H1 (cell line): ENCODE measurements around the gene PDZRN3. TPM values are rescaled to one million over a fixed set of nuclear protein-coding genes. Genes with fewer than 3 reads are reported as not detected.

ENCODE experiments used
- CTCF ChIA-PET: fragments of 300-600 bp; sonication (Branson Sonifier 250); formaldehyde crosslinking; loops from one replicate; lab custom pipeline; 2021; ENCODE audit not compliant: partially characterized antibody; lab: Charles Lee
- POLR2A ChIA-PET: fragments of 300-600 bp; sonication (Branson Sonifier 250); formaldehyde crosslinking; loops from one replicate; lab custom pipeline; 2021; ENCODE audit warnings: inconsistent platforms; ENCODE audit not compliant: partially characterized antibody; lab: Charles Lee
- DNase-seq, 2 experiments: peaks; one replicate each; pipeline versions ENCODE4 v3.0.0 to v3.0.0-alpha.2; 2010 to 2022; ENCODE audit warnings: low spot score in 2 of 2, low read depth in 1 of 2, mixed read lengths in 1 of 2
- FAIRE-seq: peaks from 2 replicates; lab custom pipeline; 2011; peaks lifted over from hg19 to GRCh38; lab: Jason Lieb, UNC
- H2AFZ ChIP-seq: 2 replicates; pipeline ENCODE4 v1.8.1; 2012; ENCODE audit warnings: low read length, inconsistent platforms
- H2AK5ac ChIP-seq: 2 replicates; pipeline ENCODE4 v1.6.1; 2013; ENCODE audit warnings: low read depth, low read length
- H2BK120ac ChIP-seq: replicated peaks from 2 replicates; pipeline ENCODE3; 2013; ENCODE audit warnings: low read depth, low read length, inconsistent platforms
- H2BK12ac ChIP-seq: 2 replicates; pipeline ENCODE4 v1.6.1; 2013; ENCODE audit warnings: low read depth, low read length
- H2BK15ac ChIP-seq: 2 replicates; pipeline ENCODE4 v1.6.1; 2013; ENCODE audit warnings: low read length
- H2BK20ac ChIP-seq: 2 replicates; pipeline ENCODE4 v1.6.1; 2013; ENCODE audit warnings: low read length
- H2BK5ac ChIP-seq: 2 replicates; pipeline ENCODE4 v1.6.1; 2013; ENCODE audit warnings: low read depth, low read length
- H3K14ac ChIP-seq: 2 replicates; pipeline ENCODE4 v1.6.1; 2013; ENCODE audit warnings: inconsistent platforms; ENCODE audit not compliant: insufficient read length
- H3K18ac ChIP-seq: 2 replicates; pipeline ENCODE4 v1.6.1; 2013; ENCODE audit warnings: low read length; ENCODE audit errors: extremely low read depth
- H3K23ac ChIP-seq: 2 replicates; pipeline ENCODE4 v1.6.1; 2013; ENCODE audit warnings: inconsistent platforms; ENCODE audit not compliant: insufficient read length
- H3K23me2 ChIP-seq: 2 replicates; pipeline ENCODE4 v1.6.1; 2013; ENCODE audit warnings: low read depth, low read length
- H3K27ac ChIP-seq: 2 replicates; pipeline ENCODE4 v1.6.1; 2011; ENCODE audit warnings: low read depth, low read length, inconsistent platforms
- H3K27me3 ChIP-seq, 4 experiments: replicated peaks in 1 of 4; 1 replicate in 1 of 4; 2 replicates in 3 of 4; pipeline versions ENCODE4 v1.6.1 to v1.8.1; 2011 to 2013; ENCODE audit warnings: low read length in 3 of 4, mild to moderate bottlenecking in 3 of 4, inconsistent platforms in 2 of 4, mixed read lengths in 2 of 4, moderate library complexity in 1 of 4; ENCODE audit not compliant: control insufficient read depth in 3 of 4, insufficient read depth in 3 of 4; ENCODE audit errors: extremely low read depth in 1 of 4
- H3K36me3 ChIP-seq, 4 experiments: 2 replicates each; pipeline versions ENCODE4 v1.6.1 to v1.8.1; 2011 to 2013; ENCODE audit warnings: mild to moderate bottlenecking in 4 of 4, low read length in 3 of 4, moderate library complexity in 2 of 4, control low read depth in 1 of 4, inconsistent platforms in 1 of 4; ENCODE audit not compliant: insufficient read depth in 4 of 4, control insufficient read depth in 2 of 4
- H3K4ac ChIP-seq: replicated peaks from 2 replicates; pipeline ENCODE3; 2013; ENCODE audit warnings: low read length, low read depth, mixed read lengths, inconsistent platforms; ENCODE audit not compliant: insufficient read length
- H3K4me1 ChIP-seq, 4 experiments: replicated peaks in 1 of 4; 1 replicate in 1 of 4; 2 replicates in 3 of 4; pipeline versions ENCODE4 v1.6.1 to v1.8.1; 2011 to 2013; ENCODE audit warnings: low read length in 3 of 4, inconsistent platforms in 2 of 4, mixed read lengths in 1 of 4; ENCODE audit not compliant: insufficient read depth in 4 of 4, control insufficient read depth in 3 of 4
- H3K4me2 ChIP-seq, 2 experiments: 2 replicates each; pipeline versions ENCODE4 v1.6.1 to v1.8.1; 2011 to 2013; ENCODE audit warnings: low read depth in 2 of 2, low read length in 2 of 2, control low read depth in 1 of 2, inconsistent platforms in 1 of 2, mild to moderate bottlenecking in 1 of 2; ENCODE audit not compliant: insufficient read depth in 1 of 2
- H3K4me3 ChIP-seq, 4 experiments: fragments of 200-600, 300-600 bp in 1 of 4; sonication (generic), shearing (Covaris generic), sonication (Bioruptor Twin) in 1 of 4; 2 replicates each; pipeline versions ENCODE4 v1.5.1 to v1.8.1; 2011 to 2016; ENCODE audit warnings: low read length in 4 of 4, low read depth in 3 of 4, control low read depth in 2 of 4, inconsistent platforms in 2 of 4, mild to moderate bottlenecking in 2 of 4, mixed read lengths in 1 of 4, moderate library complexity in 1 of 4; ENCODE audit not compliant: insufficient read depth in 2 of 4; ENCODE audit errors: extremely low read depth in 1 of 4
- H3K56ac ChIP-seq: replicated peaks from 2 replicates; pipeline ENCODE3; 2013; ENCODE audit warnings: low read depth, mild to moderate bottlenecking, mixed read lengths, low read length, inconsistent platforms; ENCODE audit not compliant: insufficient read length
- H3K79me1 ChIP-seq: 2 replicates; pipeline ENCODE4 v1.6.1; 2013; ENCODE audit warnings: low read depth, low read length, control low read depth
- H3K79me2 ChIP-seq, 2 experiments: 2 replicates each; pipeline versions ENCODE4 v1.6.1 to v1.8.1; 2012 to 2013; ENCODE audit warnings: low read length in 2 of 2, mild to moderate bottlenecking in 2 of 2, inconsistent platforms in 1 of 2; ENCODE audit not compliant: insufficient read depth in 2 of 2, control insufficient read depth in 1 of 2
- H3K9ac ChIP-seq, 4 experiments: replicated peaks in 1 of 4; 1 replicate in 1 of 4; 2 replicates in 3 of 4; pipeline versions ENCODE4 v1.6.1 to v1.8.1; 2011 to 2013; ENCODE audit warnings: low read depth in 3 of 4, low read length in 3 of 4, control low read depth in 2 of 4, mild to moderate bottlenecking in 2 of 4, moderate library complexity in 2 of 4, inconsistent platforms in 1 of 4; ENCODE audit errors: extremely low read depth in 1 of 4
- H3K9me3 ChIP-seq, 2 experiments: 2 replicates each; pipeline versions ENCODE4 v1.6.1 to v1.8.1; 2012 to 2013; ENCODE audit warnings: mild to moderate bottlenecking in 2 of 2, moderate library complexity in 2 of 2, control low read depth in 1 of 2, inconsistent platforms in 1 of 2, low read depth in 1 of 2, low read length in 1 of 2, mixed read lengths in 1 of 2; ENCODE audit not compliant: insufficient read depth in 2 of 2
- H4K20me1 ChIP-seq, 2 experiments: replicated peaks in 1 of 2; 2 replicates each; pipeline versions ENCODE3 to v1.8.1; 2011 to 2013; ENCODE audit warnings: inconsistent platforms in 2 of 2, low read length in 2 of 2, mild to moderate bottlenecking in 1 of 2; ENCODE audit not compliant: insufficient read depth in 2 of 2, control insufficient read depth in 1 of 2
- H4K5ac ChIP-seq: 2 replicates; pipeline ENCODE4 v1.6.1; 2013; ENCODE audit warnings: low read length, low read depth, mixed read lengths, inconsistent platforms; ENCODE audit not compliant: insufficient read length
- H4K8ac ChIP-seq: 2 replicates; pipeline ENCODE4 v1.8.0; 2013; ENCODE audit warnings: mild to moderate bottlenecking, moderate library complexity, low read length, inconsistent platforms; ENCODE audit not compliant: insufficient read depth; ENCODE audit errors: extremely low read depth
- H4K91ac ChIP-seq: replicated peaks from 2 replicates; pipeline ENCODE3; 2013; ENCODE audit warnings: low read length, mixed read lengths, inconsistent platforms; ENCODE audit not compliant: insufficient read length
- CTBP2 ChIP-seq: IDR thresholded peaks from 2 replicates; pipeline ENCODE4 v1.7.0; 2011; ENCODE audit warnings: borderline replicate concordance, mild to moderate bottlenecking, moderate library complexity, mixed read lengths, low read length; ENCODE audit not compliant: insufficient read depth, insufficient read length
- E2F6 ChIP-seq: IDR thresholded peaks from 2 replicates; pipeline ENCODE4 v1.6.1; 2012; ENCODE audit warnings: inconsistent platforms
- JUND ChIP-seq: IDR thresholded peaks from 2 replicates; pipeline ENCODE4 v1.6.1; 2011; ENCODE audit warnings: mild to moderate bottlenecking, improper control_type of control experiment, low read length
- NRF1 ChIP-seq: IDR thresholded peaks from 2 replicates; pipeline ENCODE4 v1.6.1; 2011; ENCODE audit warnings: mild to moderate bottlenecking, low read depth, low read length, improper control_type of control experiment
- TAF7 ChIP-seq: optimal IDR thresholded peaks from 2 replicates; pipeline ENCODE3; 2011; ENCODE audit warnings: low read depth, mild to moderate bottlenecking, inconsistent platforms, low read length, moderate library complexity, borderline replicate concordance
- WGBS, 2 experiments: shearing (Covaris generic) in 1 of 2; methylation state at CpG; one replicate each; pipeline versions ENCODE4 v1.1.6 to v1.1.7; 2013 to 2015; ENCODE audit warnings: low lambda C conversion rate in 2 of 2, mixed read lengths in 2 of 2, inconsistent platforms in 1 of 2, low coverage in 1 of 2, missing lambda C conversion rate in 1 of 2; ENCODE audit not compliant: insufficient replicate concordance in 2 of 2, insufficient coverage in 1 of 2, insufficient read length in 1 of 2; ENCODE audit errors: extremely low coverage in 1 of 2, missing lambda C conversion rate in 1 of 2; 5-methylcytosine and 5-hydroxymethylcytosine counted together
- polyA plus RNA-seq, 7 experiments: library from polyadenylated mRNA; depleted of rRNA in 3 of 7; stranded (reverse) in 5 of 7; unstranded in 2 of 7; fragments of >200 nt in 5 of 7; fragments of 200-250 nt in 2 of 7; gene quantifications; 1 replicate in 5 of 7; 2 replicates in 1 of 7; 4 replicates in 1 of 7; pipeline versions ENCODE4 v1.2.1 to v1.2.3, GENCODE V29; 2011 to 2013; ENCODE audit warnings: missing spikeins in 2 of 7, mixed read lengths in 2 of 7
- total RNA-seq: library from RNA; stranded (reverse); fragmentation: NEBNext Ultra II Directional; extraction: Animal tissue kit (Norgen Biotek cat#: 25700); gene quantifications from 2 replicates; pipeline ENCODE4 v1.2.1, GENCODE V29; 2021

Gene PDZRN3
- total and polyA plus RNA-seq, 2 of the 8 experiments (the other 6 are each of a cell fraction or from before 2014, with no cell fraction given), result 4.2 to 20.5 TPM

DNA sequence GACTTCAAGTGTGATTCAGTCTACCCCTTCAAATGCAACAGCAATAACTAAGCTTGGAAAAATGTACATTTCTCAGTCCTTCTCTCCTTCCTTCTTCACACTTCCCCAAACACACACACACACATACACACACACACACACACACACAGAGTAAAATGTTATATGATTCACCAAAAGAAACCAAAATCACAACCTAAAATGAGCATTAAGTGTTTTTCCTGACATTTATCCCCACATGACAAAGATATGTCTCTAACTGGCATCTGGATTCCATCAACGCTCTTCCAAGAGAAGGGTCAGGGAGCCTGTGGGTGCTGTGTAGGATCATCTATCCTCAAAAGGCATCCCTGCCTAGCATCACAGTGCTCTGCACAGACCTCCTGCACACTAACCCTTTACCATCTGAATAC is 21.0 kb downstream of the PDZRN3 start:
- 83% methylated on average over 1 of the region's 1 CpG; no CpG with 5 or more reads in 1 of the 2 experiments for WGBS, 2 experiments
- Histone ChIP-seq H3K23me2 (no peaks in the 10 kb centered on the region; the same call in 1 of the 2 replicates), H3K14ac (no peak overlapping the region)

More for the DNA sequence above, 21.0 kb downstream of the PDZRN3 start:
- Histone ChIP-seq H4K5ac (no peak overlapping the region), H3K79me1 (no peaks in the 10 kb centered on the region; the same call in 1 of the 2 replicates), H3K4me1 (peaks cover 0 to 6% (median 5%) of the 10 kb centered on the region in 4 experiments; a peak in 3 of 7 replicates), H3K4ac (no peak overlapping the region), H2BK20ac (no peak overlapping the region), H4K91ac (no peak overlapping the region), H2AFZ (no peak overlapping the region), H2BK5ac (no peak overlapping the region), H3K27ac (no peak overlapping the region), H3K36me3 (peaks cover 0 to 6% (median 2%) of the 10 kb centered on the region in 4 experiments; a peak in 3 of 8 replicates), H3K27me3 (no peaks in the 10 kb centered on the region), H2BK15ac (no peak overlapping the region), H4K8ac (no peak overlapping the region), H2BK12ac (no peak overlapping the region), H3K4me2 (no peak overlapping the region), H2BK120ac (no peak overlapping the region), H3K9ac (no peak overlapping the region), H3K9me3 (no peaks in the 10 kb centered on the region), H3K23ac (no peak overlapping the region), H2AK5ac (no peak overlapping the region), H3K79me2 (no peaks in the 10 kb centered on the region; a peak in 1 of 4 replicates), H4K20me1 (peaks cover 2 to 3% of the 10 kb centered on the region in 2 experiments), H3K56ac (no peak overlapping the region), H3K4me3 (no peak overlapping the region), H3K18ac (no peak overlapping the region)
- POLR2A ChIA-PET, result no interaction called here
- no peak for FAIRE-seq
- no peak for DNase-seq
- CTCF ChIA-PET, result interaction anchor here (0.7 to 3.1 kb wide), 4 partner anchors 9 to 21 kb away, joined by 3 to 9 read pairs (median 6); partner anchors contain the start of gene PDZRN3
- TF ChIP-seq E2F6 (no peak), JUND (no peak), CTBP2 (no peak), TAF7 (no peak), NRF1 (no peak)
